KBM-7 (cell line): ENCODE results near the gene RCN2.
"Not testable (repeated sequence)": the region's sequence is repeated elsewhere in the genome, so short reads cannot be mapped to it uniquely, and the experiment has no call there.

Experiments
- DNase-seq: peaks from one replicate; pipeline ENCODE4 v3.0.0-alpha.2; 2015
- in situ Hi-C: fragments of 300-500 bp; cut with MboI; formaldehyde crosslinking; loops from 2 replicates; pipeline ENCODE4 v1.14.3; 2020; ENCODE audit warnings: low sequenced_read_pairs, low pct_unique_long_range_greater_than_20kb, mixed read lengths

The RCN2 gene

DNA sequence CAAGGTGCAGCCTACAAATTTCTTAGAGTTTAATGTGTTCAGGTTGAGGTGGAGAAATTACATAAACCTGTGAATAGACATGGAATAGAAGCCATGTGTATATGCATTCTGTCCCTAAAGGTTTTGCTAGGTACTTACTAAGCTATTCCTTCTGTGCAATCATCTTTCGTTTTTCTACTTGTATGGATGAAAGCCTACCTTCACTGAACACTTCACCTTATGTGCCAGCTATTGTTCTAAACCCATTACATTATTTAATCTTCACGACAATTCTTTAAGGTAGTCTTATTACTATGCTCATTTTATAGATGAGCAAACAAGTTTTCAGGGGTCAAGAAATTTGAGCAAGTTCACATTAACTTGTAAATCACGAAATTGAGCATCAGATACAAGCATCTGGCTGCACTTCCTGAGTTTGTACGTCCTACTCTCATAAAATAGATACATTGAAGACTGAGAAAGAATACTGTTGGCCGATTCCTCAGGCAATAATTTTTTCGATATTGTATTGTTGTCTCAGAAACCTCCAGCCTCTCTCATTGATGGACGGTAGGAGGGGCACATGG, 635 bp upstream of the RCN2 start:
- in situ Hi-C loops = no loop called here
- DNase-seq = no peak

DNA sequence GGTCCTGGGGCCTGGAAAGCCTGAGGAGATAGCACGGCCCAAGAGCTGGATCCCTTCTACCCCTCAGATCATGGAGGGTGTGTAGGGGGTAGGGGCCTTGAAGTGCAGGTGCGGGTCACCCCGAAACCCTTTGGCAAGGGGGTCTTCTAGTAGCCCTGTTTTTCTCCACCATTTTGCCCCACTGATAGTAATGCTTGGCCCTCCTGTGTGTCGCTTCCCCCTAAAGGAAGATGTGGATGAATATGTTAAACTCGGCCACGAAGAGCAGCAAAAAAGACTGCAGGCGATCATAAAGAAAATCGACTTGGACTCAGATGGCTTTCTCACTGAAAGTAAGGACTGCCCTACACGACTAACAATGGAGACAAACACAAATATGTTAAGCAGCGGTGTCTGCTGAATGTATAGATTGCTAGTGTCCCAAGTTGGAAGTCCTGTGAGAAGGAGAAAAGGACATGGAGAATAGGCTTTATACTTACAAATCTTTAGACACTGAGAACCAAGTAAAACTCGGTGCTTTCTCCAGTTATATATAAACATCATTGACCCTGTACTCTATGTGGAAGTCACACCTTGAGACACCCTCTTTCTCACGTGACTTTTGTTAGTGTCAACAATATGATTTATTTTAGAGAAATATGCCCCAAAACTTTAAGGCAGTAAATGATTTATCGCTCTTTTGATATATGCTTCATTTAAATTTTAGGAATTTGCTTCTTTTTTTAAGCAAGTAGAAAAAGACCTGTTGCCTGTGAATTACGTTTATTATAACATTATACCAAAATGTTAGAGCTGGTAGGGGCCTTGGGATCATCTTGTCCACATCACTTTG, 802 bp downstream of the RCN2 start:
- DNase-seq = peak; percentile 57
- in situ Hi-C loops = no loop called here

DNA sequence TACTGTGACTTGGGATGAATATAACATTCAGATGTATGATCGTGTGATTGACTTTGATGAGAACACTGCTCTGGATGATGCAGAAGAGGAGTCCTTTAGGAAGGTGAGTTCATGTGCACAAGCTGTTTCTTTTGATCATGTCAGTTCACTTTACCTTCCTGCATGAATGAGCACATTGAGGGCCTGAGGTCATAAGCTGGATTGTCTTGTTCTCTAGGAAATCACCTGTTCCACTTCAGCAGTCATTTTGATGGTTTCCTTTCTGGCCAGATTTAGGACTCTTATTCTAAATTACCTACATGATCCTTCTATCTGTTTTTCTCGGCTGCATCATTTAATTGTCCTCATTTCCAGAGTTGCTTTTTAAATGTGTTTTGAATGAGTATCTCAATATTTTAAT, 4.1 kb downstream of the RCN2 start:
- DNase-seq = no peak
- in situ Hi-C loops = no loop called here

DNA sequence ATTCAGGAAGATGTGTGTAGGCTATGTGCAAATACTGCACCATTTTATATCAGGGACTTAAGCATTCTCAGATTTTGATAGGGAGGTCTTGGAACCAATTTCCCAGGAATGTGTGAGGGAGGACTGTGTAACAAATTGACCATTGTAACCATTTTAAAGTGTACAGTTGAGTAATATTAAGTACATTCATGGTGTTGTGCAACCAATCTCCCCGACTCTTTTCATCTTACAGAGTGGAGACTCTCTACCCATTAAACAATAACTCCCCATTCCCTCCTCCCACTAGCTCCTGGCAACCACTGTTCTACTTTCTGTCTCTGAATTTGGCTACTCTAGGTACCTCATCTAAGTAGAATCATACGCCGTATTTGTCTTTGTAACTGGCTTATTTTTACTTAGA, 5.1 kb downstream of the RCN2 start:
- in situ Hi-C loops = no loop called here
- no peak for DNase-seq

DNA sequence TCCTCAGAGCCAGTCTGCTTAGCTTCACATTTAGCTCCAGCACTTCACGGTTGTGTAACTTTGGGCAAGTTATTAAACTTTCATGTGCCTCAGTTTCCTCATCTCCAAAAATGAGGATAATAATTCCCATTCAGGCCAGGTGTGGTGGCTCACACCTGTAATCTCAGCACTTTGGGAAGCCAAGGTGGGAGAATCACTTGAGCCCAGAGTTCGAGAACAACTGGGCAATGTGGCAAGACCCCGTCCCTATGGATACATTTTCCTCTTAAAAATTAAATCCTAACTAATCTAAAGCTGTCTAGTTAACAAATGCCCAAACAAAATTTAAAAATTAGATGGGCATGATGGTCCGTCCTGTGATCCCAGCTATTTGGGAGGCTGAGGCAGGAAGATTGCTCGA, 7.2 kb downstream of the RCN2 start:
- DNase-seq = no peak

DNA sequence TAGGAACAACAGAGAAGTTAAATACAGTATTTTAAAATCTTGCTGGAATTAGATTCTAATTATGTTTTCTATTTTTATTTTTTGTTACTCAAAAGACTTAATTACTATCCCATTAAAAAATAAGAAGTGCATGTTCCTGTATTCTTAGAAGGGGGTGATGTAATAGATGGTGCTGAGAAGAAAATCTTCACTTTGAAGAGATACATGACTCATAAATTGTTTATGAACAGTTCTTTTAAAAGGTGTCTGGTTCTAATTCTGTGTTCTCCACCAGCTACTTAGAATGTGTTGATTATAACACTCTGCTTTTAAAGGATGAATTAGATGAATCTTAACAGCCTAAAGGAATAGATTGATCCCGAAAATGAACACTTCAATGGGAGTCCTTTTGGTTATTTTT, 8.2 kb downstream of the RCN2 start:
- in situ Hi-C loops = no loop called here
- DNase-seq = no peak

More for the DNA sequence above, 7.2 kb downstream of the RCN2 start:
- in situ Hi-C loops = no loop called here

DNA sequence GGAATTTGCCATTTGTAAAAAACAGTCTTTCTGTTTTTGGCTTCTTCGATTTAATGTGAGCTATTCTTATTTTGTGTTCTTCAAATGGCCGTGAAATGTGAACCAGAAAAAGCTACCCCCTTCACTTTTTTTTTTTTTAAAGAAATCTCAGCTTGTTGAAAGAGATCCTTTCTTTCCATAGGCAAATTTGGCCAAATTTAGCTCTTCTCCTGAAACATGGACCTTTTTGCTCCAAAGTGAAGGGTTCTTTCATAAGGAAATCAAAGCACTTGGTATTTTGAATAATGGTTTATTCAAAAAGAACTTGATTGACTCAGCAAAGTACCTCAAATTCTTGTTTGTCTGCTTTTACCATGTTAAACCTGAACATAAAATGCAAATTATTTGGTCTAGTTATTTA, 10.1 kb downstream of the RCN2 start:
- in situ Hi-C loops = no loop called here
- DNase-seq = no peak

DNA sequence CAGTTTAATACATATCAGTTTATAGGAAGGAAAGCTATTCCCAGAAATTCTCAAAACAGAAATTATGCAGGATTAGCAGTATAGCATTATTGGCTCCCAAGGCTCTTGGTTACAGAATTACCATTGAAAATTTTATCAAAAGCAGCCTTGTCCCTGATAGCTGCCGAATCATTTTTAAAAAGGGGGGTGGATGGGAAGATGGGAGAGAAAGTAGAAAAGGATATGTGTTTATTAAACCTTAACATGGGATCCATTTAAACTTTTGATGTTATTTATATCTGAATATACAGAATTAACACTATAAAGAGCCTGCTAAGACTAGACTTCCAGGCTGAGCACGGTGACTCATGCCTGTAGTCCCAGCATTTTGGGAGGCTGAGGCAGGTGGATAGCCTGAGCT, 10.8 kb downstream of the RCN2 start:
- DNase-seq = no peak
- in situ Hi-C loops = no loop called here

DNA sequence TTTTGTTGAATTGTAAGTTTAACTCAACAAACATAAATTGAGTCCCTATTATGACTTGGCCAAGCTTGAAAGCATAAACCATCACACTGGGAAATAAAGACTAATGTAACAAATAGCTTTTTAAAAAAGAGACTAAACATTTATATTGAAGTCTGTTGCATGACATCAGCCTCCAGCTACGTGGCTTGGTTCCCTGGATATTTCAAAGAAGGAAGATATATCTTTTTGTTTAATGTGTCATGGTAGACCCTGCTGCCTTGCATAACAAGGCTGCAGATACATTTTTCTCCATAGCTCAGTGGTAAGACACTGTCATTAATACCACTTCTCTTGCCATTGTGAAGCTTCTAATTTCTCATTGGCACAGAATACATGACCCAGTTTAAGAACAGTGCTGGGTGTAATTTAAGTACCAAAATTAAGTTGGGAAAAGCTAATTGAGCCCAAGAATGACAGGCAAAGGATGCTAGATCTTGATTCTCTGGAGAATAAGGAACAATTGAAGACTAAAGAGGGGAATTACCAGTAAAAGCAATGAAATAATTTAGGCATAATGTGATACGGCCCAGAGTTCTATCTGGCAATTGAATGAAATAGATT, 14.0 kb downstream of the RCN2 start:
- in situ Hi-C loops = no loop called here
- no peak for DNase-seq

DNA sequence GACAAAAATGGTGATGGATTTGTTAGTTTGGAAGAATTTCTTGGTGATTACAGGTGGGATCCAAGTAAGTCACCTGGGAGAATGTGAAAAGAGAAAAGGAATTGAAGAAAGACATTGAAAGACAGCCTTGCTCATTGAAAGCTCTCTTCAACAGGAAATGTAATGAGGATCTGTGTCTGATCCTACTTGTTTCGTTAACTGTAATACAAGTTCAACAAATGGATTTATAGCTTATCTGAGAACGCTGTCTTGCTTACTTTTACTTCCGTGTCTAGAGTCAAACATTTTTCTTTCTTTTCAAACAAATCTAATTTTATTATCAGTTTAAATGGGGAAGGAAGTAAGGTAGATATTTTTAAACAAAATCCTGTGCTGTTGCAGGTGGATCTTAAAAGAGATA, 15.9 kb downstream of the RCN2 start:
- in situ Hi-C loops = no loop called here
- no peak for DNase-seq

DNA sequence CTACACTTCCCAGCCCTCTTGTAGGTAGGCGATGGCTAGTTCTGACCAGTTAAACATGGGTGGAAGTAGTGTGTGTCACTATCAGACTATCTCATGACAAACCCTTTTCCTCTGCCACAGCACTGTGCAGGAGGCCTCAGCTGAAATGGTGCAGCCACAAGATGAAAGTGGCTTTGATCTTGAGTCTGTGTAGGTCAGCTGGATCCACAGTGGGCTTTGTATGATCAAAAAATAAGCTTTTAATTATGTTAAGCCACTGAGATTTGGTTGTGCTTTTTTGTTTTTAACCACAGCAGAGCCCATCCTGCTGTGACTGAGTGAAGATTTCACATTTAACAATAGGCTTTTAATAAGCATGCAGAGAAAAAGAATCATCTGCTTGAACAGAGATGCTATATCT, 19.7 kb downstream of the RCN2 start:
- in situ Hi-C loops = no loop called here
- DNase-seq = no peak

DNA sequence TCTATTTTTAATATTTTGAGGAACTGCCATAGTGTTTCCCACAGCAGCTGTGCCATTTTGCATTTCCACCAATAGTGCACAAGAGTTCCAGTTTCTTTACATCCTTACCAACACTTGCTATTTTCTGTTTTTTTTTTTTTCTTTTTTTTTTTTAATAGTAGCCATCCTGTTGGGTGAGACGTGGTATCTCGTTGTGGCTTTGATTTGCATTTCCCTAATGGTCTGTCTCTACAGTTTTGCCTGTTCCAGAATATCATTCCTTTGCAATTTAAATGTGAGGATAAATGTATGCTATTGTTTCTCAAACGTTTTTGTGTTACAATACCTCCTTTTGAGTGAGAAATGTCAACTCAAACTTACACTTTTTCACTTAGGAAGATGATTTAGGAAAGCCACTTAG, 22.4 kb downstream of the RCN2 start:
- no peak for DNase-seq
- in situ Hi-C loops = no loop called here

DNA sequence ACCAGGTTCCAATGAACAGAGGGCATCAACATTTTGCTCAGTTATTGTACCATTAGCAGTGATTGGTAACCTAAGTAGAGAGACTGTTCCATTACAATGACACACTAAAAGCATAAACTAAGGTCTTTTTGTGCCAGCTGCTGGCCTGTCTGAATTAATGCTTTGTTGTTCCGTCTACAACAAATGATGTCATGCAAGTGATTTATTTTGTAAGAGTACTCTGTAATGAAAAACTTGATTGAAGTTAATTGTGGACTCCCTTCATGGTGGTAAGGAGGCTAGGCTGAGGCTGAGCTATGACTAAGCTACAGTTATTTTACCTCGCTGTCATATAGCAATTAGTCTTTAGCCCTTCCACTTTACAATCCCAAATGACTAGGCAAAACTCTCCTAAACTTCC, 23.2 kb downstream of the RCN2 start:
- no peak for DNase-seq
- in situ Hi-C loops = no loop called here

DNA sequence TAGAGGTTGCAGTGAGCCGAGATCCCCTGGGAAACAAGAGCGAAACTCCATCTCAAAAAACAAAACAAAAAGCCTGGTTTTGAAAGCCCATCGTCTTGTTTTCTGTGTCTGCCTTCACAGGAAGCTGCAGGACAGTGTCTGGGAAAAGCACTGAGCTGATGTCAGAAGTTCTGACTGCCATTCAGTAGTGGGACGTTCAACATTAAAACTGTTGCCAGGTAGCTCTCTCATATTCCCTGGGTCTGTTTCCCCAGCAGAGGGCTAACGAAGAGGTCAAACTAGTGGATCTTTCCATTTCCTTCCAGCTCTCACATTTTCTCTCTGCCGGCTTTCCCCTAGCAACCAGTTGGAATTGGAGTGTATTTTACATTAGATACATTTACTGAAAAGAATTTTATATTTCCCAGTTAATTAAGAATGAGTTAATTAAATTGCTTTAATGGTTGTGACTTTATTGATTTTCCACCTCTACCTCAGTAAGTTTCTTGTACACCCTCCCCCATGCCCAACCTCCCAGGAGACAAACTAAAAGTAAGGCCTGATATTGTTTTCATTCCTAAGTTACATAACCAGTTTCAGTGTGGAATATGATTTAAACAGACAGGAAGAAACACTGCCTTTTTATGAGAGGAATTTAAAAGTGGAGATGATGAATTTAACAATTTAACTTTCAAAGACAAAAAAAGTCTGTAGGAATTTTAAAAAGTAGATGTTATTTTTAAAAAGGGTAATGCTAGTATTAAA, 29.9 kb downstream of the RCN2 start:
- DNase-seq = no peak
- in situ Hi-C loops = no loop called here

DNA sequence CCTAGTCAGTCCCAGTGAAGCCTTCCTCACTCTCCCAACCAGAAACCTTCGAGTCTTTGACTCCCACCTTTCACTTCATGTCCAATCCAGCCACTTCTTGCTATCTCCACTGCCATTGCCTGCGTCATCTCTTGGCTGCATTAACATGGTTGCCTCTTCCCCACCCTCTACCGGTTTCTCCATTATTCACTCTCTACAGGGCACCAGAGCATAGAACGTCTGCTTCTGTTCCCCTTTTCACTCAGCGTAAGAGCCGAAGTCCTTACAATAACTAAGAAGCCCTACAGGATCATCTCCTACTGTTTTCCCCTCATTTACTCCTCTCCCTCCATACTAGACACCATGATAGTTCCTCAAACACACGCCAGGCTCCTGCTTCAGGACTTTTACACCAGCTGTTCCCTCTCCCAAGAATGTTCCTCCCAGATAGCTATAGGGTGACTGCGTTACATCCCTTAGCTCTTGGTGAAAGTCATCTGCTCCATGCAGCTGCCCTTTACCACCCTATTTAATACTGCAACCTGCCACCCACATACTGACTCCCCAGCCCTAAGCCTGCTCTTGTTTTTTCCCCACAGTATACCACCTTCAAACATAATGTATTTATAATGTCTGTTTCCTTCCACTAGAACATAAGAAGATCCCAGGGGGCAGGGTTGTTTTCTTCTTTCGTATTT, 30.9 kb downstream of the RCN2 start:
- in situ Hi-C loops = no loop called here
- no peak for DNase-seq

DNA sequence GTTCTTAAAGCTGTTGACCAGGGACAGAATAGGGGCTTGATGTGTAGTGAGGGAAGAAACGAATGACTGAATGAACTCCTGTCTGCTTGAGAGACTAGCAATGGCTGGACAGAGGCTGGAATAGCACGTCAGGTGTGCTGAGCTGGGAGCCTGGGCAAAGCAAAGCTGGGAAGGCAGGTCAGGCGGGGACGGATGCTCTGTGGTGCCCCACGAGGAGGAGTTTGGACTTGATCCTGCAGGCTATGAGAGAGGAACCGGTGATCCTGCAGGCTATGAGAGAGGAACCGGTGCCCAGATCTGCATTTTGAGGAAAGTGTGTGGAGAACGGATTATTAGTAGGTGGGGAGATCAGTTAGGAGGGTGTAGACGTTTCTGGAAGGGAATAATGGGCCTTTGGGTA, 32.0 kb downstream of the RCN2 start:
- DNase-seq = no peak

DNA sequence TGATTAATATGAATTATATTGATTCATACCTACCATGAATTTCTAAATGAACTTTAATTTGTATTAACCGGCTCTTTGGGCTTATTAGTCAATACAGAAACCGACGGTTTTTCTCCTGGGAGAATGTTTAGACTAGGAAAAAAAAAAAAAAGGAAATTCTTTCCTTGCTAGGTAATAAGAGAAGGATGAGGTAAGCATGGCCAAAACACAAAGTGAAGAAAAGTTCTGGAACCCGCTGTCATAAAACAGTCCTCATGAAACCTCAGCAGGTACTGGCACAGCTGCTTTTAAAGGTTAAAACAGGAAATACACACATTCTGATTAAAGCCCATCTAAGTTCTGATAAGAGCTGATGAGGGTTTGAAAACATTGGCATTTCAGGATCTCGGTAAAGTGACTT, 32.6 kb downstream of the RCN2 start:
- in situ Hi-C loops = no loop called here
- no peak for DNase-seq

More for the DNA sequence above, 32.0 kb downstream of the RCN2 start:
- in situ Hi-C loops = no loop called here

DNA sequence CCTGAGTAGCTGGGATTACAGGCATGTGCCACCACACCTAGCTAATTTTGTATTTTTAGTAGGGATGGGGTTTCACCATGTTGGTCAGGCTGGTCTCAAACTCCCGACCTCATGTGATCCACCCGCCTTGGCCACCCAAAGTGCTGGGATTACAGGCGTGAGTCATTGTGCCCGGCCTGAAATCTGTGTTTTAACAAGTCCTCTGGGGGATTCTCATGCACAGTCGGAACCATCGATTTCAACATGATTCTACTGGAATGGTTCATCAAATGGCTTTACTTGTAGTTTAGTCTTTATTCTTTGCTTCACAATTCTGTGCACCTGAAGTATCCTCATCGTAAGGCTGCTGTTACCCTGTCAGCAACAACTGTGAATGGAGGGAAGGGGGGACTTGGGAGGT, 34.5 kb downstream of the RCN2 start:
- in situ Hi-C loops = not testable (repeated sequence)

DNA sequence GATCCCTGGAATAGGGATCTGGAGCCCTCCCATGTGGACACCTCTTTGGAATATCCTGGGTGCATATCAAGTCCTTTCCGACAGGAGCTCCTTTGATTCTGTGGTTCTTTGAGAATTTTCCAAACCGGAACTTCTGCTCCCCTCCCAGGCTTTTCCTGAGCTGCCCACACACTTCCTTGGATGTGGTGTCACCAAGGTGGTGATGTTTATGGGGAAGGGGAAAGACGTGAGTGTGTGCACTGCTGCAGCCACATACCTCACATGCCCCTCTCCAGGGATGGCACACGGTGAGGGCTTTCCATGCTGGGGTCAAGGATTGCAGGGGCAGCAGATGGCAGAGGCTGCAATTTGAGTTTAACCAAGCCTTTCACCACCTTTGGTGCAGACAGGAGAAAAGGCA, 35.5 kb downstream of the RCN2 start:
- in situ Hi-C loops = no loop called here
- no peak for DNase-seq

More for the DNA sequence above, 34.5 kb downstream of the RCN2 start:
- not testable (repeated sequence) for DNase-seq
